ENCODE data around the gene OTOG.

Gene OTOG

GRCh38 chr11:17581732-17582053 lies 34.6 kb downstream of the OTOG start:
- no peak for DNase-seq (ENCODE audit: low read depth in 1 of 2, low spot score in 1 of 2)

GRCh38 chr11:17585911-17586695 lies 39.0 kb downstream of the OTOG start:
- DNase-seq (ENCODE audit: low read depth in 1 of 2, low spot score in 1 of 2), result no peak

- DNase-seq (ENCODE audit: low read depth in 1 of 2, low spot score in 1 of 2), result no peak
Measured at GRCh38 chr11:17588166-17588565, 41.1 kb downstream of the OTOG start.

DNA sequence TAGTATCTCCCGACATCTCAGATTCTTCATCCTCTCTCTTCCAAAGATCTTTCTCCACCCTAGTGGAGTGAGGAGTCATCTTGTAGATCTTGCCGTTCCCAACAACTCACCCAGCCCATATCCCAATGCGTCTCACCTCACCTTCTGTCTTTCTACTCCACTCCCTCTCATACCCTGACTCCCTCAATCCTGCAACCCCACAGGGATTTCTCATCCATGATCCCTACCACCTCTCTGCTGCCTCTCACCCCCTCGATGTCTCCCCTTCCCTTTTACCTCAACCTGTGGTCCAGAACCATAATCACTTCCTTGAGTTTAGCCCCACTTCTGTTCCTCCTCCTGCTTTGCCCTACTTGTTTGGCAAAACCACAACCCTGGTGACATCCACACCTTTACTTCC lies 41.7 kb downstream of the OTOG start:
- DNase-seq (ENCODE audit: low read depth in 1 of 2, low spot score in 1 of 2), result no peak

GRCh38 chr11:17590463-17590862 lies 43.4 kb downstream of the OTOG start:
- no peak for DNase-seq (ENCODE audit: low read depth in 1 of 2, low spot score in 1 of 2)

GRCh38 chr11:17591293-17591692 lies 44.2 kb downstream of the OTOG start:
- no peak for DNase-seq (ENCODE audit: low read depth in 1 of 2, low spot score in 1 of 2)

- no peak for DNase-seq (ENCODE audit: low read depth in 1 of 2, low spot score in 1 of 2)
Measured at GRCh38 chr11:17593466-17594245, 46.6 kb downstream of the OTOG start.

DNA sequence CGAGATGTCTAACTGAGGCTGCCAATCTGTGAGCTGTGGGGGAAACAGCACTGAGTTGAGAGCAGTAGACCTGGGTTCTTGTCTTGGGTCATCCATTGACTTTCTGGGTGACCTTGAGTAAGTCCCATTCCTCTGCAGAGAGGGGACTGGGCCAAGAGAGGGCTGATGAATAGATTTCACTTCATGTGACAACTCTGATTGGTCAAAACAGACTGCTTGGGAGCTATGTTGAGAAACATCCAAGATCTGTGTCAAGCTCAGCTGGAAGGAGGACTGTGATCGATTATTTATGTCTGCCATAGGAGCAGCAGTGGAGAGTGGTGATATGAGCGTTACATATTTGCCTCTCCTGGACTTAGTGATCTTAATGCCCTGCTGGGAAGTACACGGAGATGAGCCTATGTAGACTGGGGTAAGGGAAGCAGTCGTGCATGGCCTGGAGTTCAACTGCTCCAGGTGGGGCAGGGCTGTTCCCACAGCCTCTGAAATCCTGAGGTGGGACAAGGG lies 47.7 kb downstream of the OTOG start:
- no peak for DNase-seq (ENCODE audit: low read depth in 1 of 2, low spot score in 1 of 2)

GRCh38 chr11:17595526-17596309 lies 48.7 kb downstream of the OTOG start:
- DNase-seq (ENCODE audit: low read depth in 1 of 2, low spot score in 1 of 2), result no peak

DNA sequence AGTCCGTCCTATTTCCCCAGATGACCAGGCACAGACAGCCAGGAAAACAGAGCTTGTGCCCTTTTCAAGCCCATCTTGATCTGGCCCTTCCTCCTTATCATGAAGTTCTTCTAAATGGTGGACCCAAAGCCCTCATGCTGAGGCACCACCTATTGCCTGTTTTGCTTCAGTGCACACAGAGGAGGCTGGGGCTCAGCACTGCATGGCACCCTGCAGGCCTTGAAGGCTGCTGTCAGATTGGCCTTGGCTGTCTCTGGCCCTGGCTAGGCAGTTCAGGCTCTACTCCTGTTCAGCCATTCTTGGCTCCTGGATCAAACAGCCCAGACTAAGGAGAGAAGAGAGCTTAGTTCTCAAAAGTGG lies 49.2 kb downstream of the OTOG start:
- no peak for DNase-seq (ENCODE audit: low read depth in 1 of 2, low spot score in 1 of 2)

GRCh38 chr11:17596711-17597110 lies 49.7 kb downstream of the OTOG start:
- no peak for DNase-seq (ENCODE audit: low read depth in 1 of 2, low spot score in 1 of 2)

DNA sequence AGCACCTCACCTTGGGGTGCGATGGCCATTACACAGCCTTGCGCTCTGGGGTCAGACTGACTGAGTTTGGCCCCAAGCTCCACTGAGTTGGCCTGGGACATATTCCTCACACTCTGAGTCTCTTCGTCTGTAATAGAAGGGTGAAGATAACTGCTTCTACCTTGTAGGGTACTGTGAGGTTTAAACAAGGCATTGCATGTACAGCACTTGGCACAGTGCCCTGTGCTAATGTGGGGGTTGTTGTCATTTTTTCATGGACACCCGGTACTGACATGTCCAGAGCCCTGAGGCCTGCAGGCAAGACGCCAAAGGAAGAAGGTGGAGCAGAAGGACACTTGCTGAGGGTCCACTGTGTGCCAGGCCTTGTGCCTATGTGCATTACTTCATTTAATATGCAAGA lies 50.7 kb downstream of the OTOG start:
- DNase-seq (ENCODE audit: low read depth in 1 of 2, low spot score in 1 of 2), result no peak

DNA sequence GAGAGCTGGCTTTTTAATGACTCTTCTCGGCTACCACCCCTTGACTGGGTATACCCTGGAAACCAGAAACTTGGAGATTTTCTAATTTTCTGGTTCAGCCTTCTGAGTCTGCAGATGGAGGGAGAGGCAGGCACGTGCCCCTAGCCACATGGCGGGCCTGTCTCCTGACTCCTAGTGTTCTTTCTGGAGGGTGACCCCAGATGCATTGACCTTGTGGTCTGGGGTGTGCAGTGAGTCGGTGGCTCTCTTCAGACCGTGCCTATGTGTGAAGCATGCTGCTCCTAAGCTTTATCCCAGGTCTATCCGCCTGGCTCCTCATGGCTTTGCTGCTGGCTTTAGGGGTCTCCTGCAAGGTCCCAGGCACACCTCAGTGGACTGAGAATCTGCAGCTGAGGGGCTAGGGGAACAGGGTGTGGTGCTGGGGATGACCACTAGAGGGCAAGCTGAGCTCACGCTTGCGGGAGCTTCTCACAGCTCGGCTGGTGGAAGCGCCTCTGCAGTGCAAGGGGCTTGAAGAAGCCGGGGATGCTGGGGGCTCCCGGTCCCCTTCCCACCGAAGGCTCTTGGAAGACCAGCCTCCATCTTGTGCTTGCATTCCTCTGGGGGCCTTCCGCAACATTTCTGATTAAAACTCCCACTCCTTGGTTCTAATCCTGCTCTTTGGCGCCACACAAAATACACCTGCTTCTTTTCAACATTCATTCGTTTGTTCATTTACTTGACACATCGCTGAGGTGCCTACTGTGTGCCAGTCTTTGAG lies 51.8 kb downstream of the OTOG start:
- peak; percentile 24 to 54 for DNase-seq (ENCODE audit: low read depth in 1 of 2, low spot score in 1 of 2)

DNA sequence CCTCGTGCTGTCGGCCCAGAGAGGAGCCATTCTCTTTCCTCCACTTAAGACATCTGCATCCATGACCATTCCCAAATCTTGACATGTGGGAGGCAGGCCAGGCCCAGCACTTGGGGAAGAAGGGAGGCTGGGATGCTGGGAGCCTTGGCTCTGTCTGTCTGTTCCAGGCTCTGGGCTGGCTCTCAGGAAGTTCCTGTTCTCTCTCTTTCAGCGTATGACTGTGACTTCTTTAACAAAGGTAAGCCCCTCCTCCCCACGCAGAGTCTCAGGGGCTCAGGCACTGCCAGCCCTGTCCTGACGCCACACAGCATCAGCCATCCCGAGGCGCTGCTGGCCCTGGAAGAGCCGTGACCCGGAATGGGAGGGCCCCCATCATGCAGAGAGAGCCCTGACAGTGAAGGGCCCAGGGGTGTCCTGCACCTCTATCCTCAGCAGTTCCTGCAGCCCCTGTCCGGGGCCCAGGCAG lies 52.4 kb downstream of the OTOG start:
- DNase-seq (ENCODE audit: low read depth in 1 of 2, low spot score in 1 of 2), result no peak

DNA sequence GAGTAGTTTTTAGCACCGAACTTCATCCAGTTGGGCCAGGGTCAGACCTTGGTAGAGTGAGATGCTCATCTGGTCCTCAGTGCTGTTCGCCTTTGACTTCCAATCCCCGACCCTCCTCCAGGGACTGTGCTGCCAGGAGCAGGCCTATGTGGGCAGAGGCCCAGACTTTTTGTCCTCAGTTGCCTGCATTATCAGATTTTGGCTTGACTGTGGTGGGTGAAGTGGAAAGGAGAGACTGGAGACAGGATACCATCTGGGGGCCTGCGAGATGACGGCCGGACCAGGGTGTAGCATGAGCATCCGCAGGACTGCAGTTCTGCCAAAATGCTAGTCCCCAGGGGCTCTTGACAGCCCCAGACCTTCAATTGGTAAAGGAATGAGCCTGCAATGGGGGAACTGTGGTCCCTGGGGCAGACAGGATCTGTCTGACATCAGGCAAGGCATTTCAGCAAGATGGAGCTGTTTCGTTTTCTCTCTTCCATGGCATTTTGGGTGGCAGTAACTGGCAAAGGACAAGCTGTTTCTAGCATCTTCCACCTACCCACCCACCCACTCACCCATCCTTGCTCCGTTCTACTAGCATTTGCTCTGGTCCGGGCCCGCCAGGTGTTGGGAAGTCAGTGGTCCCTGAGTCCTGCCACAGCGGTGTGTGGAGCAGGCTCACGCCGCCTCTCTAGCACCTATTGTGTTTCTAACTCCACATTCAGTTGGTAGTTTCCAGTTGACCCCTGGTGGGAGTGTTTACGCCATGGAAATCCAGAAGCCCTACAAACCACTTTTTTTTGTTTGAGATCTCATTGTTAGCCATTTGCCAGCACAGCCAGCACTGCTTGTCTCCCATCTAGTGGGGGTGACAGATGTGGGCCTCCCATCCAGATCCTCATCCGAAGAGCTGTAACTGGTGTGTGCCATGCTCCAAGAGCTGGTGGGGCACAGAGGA lies 53.5 kb downstream of the OTOG start:
- DNase-seq (ENCODE audit: low read depth in 1 of 2, low spot score in 1 of 2), result no peak

- no peak for DNase-seq (ENCODE audit: low read depth in 1 of 2, low spot score in 1 of 2)
Measured at GRCh38 chr11:17601256-17601671, 54.2 kb downstream of the OTOG start.

DNA sequence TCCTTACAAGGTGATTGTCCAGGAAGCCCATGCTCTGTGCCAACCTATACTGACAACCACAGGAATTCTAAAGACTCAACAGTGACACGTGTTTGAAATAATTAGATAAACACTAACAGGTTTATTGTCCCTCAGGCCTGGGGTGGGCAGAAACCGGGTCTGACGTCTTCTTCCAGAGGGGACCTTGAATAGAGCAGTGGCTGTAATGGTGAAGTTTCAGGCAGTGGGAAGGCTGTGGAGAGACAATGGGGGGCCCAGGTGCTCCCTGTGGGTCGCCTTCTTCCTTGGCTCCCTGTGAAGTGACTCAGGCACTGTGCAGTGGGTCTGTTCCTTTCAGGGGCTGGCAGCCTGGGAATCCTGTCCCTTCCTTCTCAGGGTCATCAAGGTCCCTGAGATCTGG lies 54.6 kb downstream of the OTOG start:
- DNase-seq (ENCODE audit: low read depth in 1 of 2, low spot score in 1 of 2), result no peak

DNA sequence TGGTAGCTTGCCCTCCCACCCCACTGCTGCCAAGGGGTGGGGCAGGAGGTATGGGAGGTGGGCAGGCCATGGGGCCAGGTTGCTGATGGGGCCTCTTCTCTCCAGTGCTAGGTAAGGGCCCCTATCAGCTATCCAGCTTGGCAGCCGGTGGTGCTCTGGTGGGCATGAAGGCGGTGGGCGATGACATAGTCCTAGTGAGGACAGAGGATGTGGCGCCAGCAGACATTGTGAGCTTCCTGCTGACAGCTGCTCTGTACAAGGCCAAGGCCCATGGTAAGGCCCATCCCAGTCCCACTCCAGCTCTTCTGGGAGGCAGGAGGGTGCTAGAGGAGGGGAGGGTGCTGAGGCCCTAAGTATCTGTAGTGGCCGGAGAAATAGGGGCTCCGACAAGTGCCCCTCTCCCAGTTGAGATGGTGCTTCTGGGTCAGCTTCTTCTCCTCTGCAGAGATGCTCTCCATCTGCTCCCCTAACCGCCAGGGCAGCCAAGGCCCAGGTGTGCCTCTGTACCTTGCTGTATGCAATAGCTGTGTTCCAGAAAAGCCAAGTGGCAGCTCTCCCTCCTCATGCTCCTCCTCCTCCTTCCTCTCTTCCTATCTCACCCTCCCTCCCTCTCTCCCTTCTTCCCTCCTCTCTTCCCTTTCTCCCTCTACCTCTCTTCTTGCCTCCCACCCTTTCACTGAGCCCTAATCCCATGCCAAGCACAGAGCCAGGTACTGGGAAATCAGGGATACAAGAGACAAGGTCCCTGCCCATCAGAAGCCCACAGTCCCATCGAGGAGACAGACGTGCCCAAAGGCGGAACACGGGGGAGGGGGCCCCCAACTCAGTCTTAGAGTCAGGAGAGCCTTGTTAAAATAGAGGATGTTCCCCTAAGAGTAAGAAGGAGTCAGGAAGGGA lies 55.3 kb downstream of the OTOG start:
- DNase-seq (ENCODE audit: low read depth in 1 of 2, low spot score in 1 of 2), result no peak
